ENCODE results near the gene SRR. TPM values are rescaled to one million over a fixed set of nuclear protein-coding genes. Genes with fewer than 3 reads are reported as not detected.

The SRR gene
- total RNA-seq, 4 donors from 2014 or later: 1.4 to 14.4 (median 12.9) TPM

DNA sequence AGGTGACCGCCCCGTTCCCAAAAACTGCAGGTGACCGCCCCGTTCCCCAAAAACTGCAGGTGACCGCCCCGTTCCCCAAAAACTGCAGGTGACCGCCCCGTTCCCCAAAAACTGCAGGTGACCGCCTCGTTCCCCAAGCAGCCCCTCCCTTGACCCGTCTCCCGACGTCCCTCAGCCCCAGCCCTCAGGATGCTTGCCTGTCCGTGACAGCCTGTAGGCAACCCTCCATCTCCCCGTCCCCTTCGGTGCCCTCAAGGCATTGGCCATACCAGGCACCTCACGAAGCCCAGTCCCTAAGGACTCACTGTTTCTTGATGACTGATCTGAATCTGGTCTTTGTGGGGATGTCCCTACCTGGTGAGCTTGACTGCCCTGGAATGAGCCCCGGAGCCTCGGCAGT is 58.7 kb downstream of the SRR start:
- 98% methylated on average over 19 of the region's 19 CpGs for WGBS, 2 donors
- TF ChIP-seq, protein P1, sequence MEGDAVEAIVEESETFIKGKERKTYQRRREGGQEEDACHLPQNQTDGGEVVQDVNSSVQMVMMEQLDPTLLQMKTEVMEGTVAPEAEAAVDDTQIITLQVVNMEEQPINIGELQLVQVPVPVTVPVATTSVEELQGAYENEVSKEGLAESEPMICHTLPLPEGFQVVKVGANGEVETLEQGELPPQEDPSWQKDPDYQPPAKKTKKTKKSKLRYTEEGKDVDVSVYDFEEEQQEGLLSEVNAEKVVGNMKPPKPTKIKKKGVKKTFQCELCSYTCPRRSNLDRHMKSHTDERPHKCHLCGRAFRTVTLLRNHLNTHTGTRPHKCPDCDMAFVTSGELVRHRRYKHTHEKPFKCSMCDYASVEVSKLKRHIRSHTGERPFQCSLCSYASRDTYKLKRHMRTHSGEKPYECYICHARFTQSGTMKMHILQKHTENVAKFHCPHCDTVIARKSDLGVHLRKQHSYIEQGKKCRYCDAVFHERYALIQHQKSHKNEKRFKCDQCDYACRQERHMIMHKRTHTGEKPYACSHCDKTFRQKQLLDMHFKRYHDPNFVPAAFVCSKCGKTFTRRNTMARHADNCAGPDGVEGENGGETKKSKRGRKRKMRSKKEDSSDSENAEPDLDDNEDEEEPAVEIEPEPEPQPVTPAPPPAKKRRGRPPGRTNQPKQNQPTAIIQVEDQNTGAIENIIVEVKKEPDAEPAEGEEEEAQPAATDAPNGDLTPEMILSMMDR (IDR thresholded peaks at IDR 0.05): no peak
- no peak for TF ChIP-seq POLR2A (IDR thresholded peaks at IDR 0.05)
- no peak for DNase-seq (ENCODE audit: low spot score in 2 of 2)
- intact Hi-C loops (cut with DNase I; ENCODE audit: low total_unique reads): no loop called here
- H3K4me3 ChIP-seq (ENCODE audit: low read depth, poor library complexity, severe bottlenecking): no peak overlapping the region

DNA sequence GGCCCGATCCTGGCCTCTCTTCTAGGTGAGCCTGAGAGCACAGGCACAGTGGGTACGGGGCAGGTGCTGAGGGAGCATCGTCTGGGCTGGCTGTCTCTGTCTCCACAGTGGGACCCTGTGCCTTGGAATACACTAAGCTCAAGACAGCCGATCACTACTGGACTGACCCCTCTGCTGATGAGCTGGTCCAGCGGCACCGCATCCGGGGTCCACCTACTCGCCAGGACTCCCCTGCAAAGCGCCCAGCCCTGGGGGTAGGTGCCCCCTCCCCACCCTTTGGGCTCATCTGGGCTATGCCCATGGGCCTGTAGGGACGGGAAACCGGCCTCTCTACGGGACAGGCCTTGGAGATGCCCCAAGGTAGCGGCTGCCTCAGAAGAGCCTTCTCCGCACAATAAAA is 59.1 kb downstream of the SRR start:
- intact Hi-C loops (cut with DNase I; ENCODE audit: low total_unique reads): no loop called here
- WGBS, 2 donors: 96% methylated on average over 11 to 14 of the region's 14 CpGs

DNA sequence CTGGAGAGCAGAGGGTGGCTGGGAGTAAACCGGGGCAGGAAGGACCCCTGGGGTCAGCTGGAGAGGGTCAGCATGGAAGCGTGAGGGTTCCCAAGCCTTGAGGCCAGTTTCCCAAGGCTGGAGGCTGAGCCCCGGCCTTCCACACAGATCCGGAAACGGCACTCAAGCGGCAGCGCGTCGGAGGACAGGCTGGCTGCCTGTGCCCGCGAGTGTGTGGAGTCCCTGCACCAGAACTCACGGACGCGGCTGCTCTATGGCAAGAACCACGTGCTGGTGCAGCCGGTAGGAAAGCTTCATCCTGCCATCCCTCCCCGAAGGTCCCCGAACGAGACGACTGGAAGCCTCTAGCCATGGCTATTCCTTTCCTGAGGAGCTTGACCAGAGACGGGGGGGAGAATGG is 59.6 kb downstream of the SRR start:
- DNase-seq (ENCODE audit: low spot score in 2 of 2): no peak
- intact Hi-C loops (cut with DNase I; ENCODE audit: low total_unique reads): no loop called here
- no peak overlapping the region for H3K4me3 ChIP-seq (ENCODE audit: low read depth, poor library complexity, severe bottlenecking)
- TF ChIP-seq POLR2A (IDR thresholded peaks at IDR 0.05): no peak
- TF ChIP-seq, protein P1 (IDR thresholded peaks at IDR 0.05): no peak
- 91 to 92% methylated on average over 21 of the region's 21 CpGs for WGBS, 2 donors

More for the DNA sequence above, 59.1 kb downstream of the SRR start:
- no peak for DNase-seq (ENCODE audit: low spot score in 2 of 2)
- TF ChIP-seq POLR2A (IDR thresholded peaks at IDR 0.05): no peak
- TF ChIP-seq, protein P1 (IDR thresholded peaks at IDR 0.05): no peak
- H3K4me3 ChIP-seq (ENCODE audit: low read depth, poor library complexity, severe bottlenecking): no peak overlapping the region

DNA sequence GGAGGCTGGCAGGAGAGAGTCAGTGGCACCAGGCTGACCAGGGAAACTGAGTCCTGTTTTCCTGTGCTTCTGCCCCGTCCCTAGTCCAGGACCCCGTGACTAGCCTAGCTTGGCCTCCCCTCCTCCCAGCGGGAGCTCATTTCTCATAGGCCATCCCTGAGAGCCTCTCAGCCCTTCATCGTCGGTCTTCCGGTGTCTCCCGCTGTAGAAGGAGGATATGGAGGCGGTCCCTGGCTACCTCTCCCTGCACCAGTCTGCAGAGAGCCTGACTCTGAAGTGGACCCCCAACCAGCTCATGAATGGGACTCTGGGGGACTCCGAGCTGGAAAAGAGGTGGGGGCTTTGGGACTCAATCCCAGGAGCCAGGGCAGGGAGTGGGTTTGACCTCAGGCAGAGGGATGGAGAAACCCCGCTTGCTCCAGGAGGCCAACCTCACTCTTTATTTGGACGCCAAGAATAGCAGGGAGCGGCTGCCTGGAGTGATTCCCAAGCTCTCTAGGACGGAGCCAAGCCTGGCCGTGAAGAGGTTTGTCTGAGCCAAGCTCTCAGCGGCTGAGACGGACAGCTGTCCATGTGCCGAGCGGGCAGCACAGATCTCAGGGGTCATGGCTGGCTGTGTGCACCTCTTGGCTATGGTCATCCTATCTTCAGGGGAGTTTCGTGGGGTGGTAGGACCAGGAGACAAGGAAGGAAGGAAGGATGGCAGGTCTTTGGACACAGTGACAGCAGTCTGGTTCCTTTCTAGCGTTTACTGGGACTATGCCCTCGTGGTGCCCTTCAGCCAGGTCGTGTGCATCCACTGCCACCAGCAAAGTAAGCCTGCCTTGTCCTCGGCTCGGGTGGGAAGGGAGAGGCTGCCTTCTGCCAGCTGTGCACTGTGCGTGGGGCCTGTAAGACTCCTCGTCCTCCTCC is 60.4 kb downstream of the SRR start:
- intact Hi-C loops (cut with DNase I; ENCODE audit: low total_unique reads): no loop called here
- DNase-seq (ENCODE audit: low spot score in 2 of 2): no peak
- no peak for TF ChIP-seq POLR2A (IDR thresholded peaks at IDR 0.05)
- TF ChIP-seq, protein P1 (IDR thresholded peaks at IDR 0.05): no peak
- 39 to 49% methylated on average over 25 to 26 of the region's 26 CpGs for WGBS, 2 donors
- no peak overlapping the region for H3K4me3 ChIP-seq (ENCODE audit: low read depth, poor library complexity, severe bottlenecking)

DNA sequence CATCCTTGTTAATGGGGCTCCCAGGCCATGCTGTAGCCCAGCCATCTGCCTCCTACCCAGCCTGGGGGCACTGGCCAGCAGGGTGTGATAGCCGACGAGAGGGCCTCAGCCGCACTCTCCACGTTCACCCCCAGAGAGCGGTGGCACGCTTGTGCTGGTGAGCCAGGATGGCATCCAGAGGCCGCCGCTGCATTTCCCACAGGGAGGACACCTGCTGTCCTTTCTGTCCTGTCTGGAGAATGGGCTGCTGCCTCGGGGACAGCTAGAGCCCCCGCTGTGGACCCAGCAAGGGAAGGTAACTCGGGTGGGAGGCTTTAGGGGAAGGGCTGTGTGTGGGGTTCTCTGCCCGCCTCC is 61.0 kb downstream of the SRR start:
- TF ChIP-seq POLR2A (IDR thresholded peaks at IDR 0.05): no peak
- TF ChIP-seq, protein P1 (IDR thresholded peaks at IDR 0.05): no peak
- H3K4me3 ChIP-seq (ENCODE audit: low read depth, poor library complexity, severe bottlenecking): no peak overlapping the region
- intact Hi-C loops (cut with DNase I; ENCODE audit: low total_unique reads): no loop called here
- DNase-seq (ENCODE audit: low spot score in 2 of 2): no peak
- WGBS, 2 donors: 87 to 91% methylated on average over 11 to 12 of the region's 12 CpGs

All from lower leg skin (tissue), 4 donors.